OCI-LY7 (cell line): ENCODE data around the gene SMPD3. TPM values are rescaled to one million over a fixed set of nuclear protein-coding genes. Genes with fewer than 3 reads are reported as not detected.

Experiments
- BruUV-seq: library from RNA; stranded (reverse); fragments of 400-500 nt; replicated peaks from 2 replicates; lab custom pipeline; 2021; lab: Mats Ljungman, UMichigan
- CTCF ChIA-PET: fragments of 300-600 bp; sonication (Branson Sonifier 250); formaldehyde crosslinking; loops from one replicate; lab custom pipeline; 2022; ENCODE audit warnings: antibody characterized with exemption; ENCODE audit not compliant: unreplicated experiment; lab: Charles Lee
- POLR2A ChIA-PET: fragments of 300-600 bp; sonication (Branson Sonifier 250); formaldehyde crosslinking; loops from one replicate; lab custom pipeline; 2022; ENCODE audit warnings: antibody characterized with exemption; lab: Charles Lee
- DNase-seq: peaks from one replicate; pipeline ENCODE4 v3.0.0-alpha.2; 2015; ENCODE audit warnings: low spot score
- H2AFZ ChIP-seq: fragments of 200-600 bp; sonication (generic), shearing (Covaris generic); 2 replicates; pipeline ENCODE4 v1.6.1; 2014; ENCODE audit warnings: mild to moderate bottlenecking, antibody characterized with exemption, low read length, moderate library complexity
- H3K27ac ChIP-seq: fragments of 200-600 bp; sonication (generic); 2 replicates; pipeline ENCODE4 v1.5.1; 2014; ENCODE audit warnings: mixed run types, low read depth, mild to moderate bottlenecking, moderate library complexity, low read length, inconsistent platforms; ENCODE audit not compliant: poor library complexity, severe bottlenecking
- H3K36me3 ChIP-seq: fragments of 200-600 bp; sonication (generic); 2 replicates; pipeline ENCODE4 v1.6.1; 2014; ENCODE audit warnings: mild to moderate bottlenecking, antibody characterized with exemption, low read length, moderate library complexity, mixed read lengths; ENCODE audit not compliant: insufficient read depth
- H3K4me1 ChIP-seq: fragments of 200-600 bp; sonication (generic); 2 replicates; pipeline ENCODE4 v1.5.1; 2014; ENCODE audit warnings: mild to moderate bottlenecking, low read length; ENCODE audit not compliant: insufficient read depth, poor library complexity, severe bottlenecking
- H3K4me2 ChIP-seq: fragments of 200-600 bp; sonication (generic); 2 replicates; pipeline ENCODE4 v1.6.1; 2014; ENCODE audit warnings: mild to moderate bottlenecking, low read length
- H3K4me3 ChIP-seq: fragments of 200-600 bp; sonication (generic); 2 replicates; pipeline ENCODE4 v1.5.1; 2014; ENCODE audit warnings: mild to moderate bottlenecking, low read depth, low read length; ENCODE audit not compliant: poor library complexity, severe bottlenecking
- H3K79me2 ChIP-seq: fragments of 200-600 bp; sonication (generic); 2 replicates; pipeline ENCODE4 v1.6.1; 2016; ENCODE audit warnings: low read depth, mild to moderate bottlenecking, low read length, moderate library complexity, mixed read lengths; ENCODE audit not compliant: insufficient read depth
- H3K9me2 ChIP-seq: fragments of 200-600 bp; sonication (generic); 2 replicates; pipeline ENCODE4 v1.6.1; 2016; ENCODE audit warnings: mild to moderate bottlenecking, low read length, mixed read lengths; ENCODE audit not compliant: insufficient read depth
- H3K9me3 ChIP-seq: fragments of 200-600 bp; sonication (generic); 2 replicates; pipeline ENCODE4 v1.6.1; 2014; ENCODE audit warnings: mild to moderate bottlenecking, mixed run types, low read length, mixed read lengths
- H4K20me1 ChIP-seq: fragments of 200-600 bp; sonication (generic); 2 replicates; pipeline ENCODE4 v1.6.1; 2014; ENCODE audit warnings: mild to moderate bottlenecking, antibody characterized with exemption, low read length, moderate library complexity, mixed read lengths; ENCODE audit not compliant: insufficient read depth
- CTCF ChIP-seq: fragments of 200-600 bp; sonication (generic); conservative IDR thresholded peaks from 2 replicates; pipeline ENCODE4 v1.5.1; 2014; ENCODE audit warnings: mild to moderate bottlenecking, antibody characterized with exemption, low read length, moderate library complexity, mixed read lengths
- EZH2phosphoT487 ChIP-seq: fragments of 200-600 bp; sonication (generic); IDR thresholded peaks from 2 replicates; pipeline ENCODE4 v1.6.1; 2018; ENCODE audit warnings: low read depth, borderline replicate concordance, mild to moderate bottlenecking, mixed run types, antibody characterized with exemption, low read length, moderate library complexity, mixed read lengths
- intact Hi-C: fragments of 100-400 bp; cut with micrococcal nuclease; formaldehyde crosslinking; loops from one replicate; pipeline ENCODE4 v1.10.0; 2022; ENCODE audit not compliant: unreplicated experiment
- total RNA-seq, 2 experiments: library from RNA; depleted of rRNA in 1 of 2; stranded (reverse); fragments of >200 nt in 1 of 2; shearing (Covaris generic) in 1 of 2; gene quantifications; 2 replicates each; pipeline ENCODE4 v1.2.3, GENCODE V29; 2014 to 2022

Gene SMPD3
- total RNA-seq, 2 experiments from 2014 or later = 0.16 to 0.51 TPM

GRCh38 chr16:68429076-68429854 is 19.0 kb downstream of the SMPD3 start:
- H3K79me2 ChIP-seq = no peaks in the 10 kb centered on the region
- H3K4me2 ChIP-seq = no peak overlapping the region
- intact Hi-C loops = no loop called here
- no peak overlapping the region for H3K27ac ChIP-seq
- H3K9me2 ChIP-seq = no peaks in the 10 kb centered on the region
- H4K20me1 ChIP-seq = no peaks in the 10 kb centered on the region
- CTCF ChIA-PET = no interaction called here
- H2AFZ ChIP-seq = no peak overlapping the region
- H3K4me1 ChIP-seq = no peaks in the 10 kb centered on the region
- no peak for DNase-seq
- H3K36me3 ChIP-seq = no peaks in the 10 kb centered on the region
- POLR2A ChIA-PET = no interaction called here
- no peak for TF ChIP-seq EZH2phosphoT487
- TF ChIP-seq CTCF = no peak
- no TSS peak for BruUV-seq
- no peak overlapping the region for H3K4me3 ChIP-seq
- H3K9me3 ChIP-seq = no peaks in the 10 kb centered on the region

GRCh38 chr16:68427649-68428303 is 20.5 kb downstream of the SMPD3 start:
- no peaks in the 10 kb centered on the region for H3K4me1 ChIP-seq
- ChIA-PET POLR2A (no interaction called here), CTCF (interaction anchor here (0.6 kb wide), 1 partner anchor 163 kb away, joined by 3 read pairs; no protein-coding TSS in a partner anchor)
- no peak for DNase-seq
- no peaks in the 10 kb centered on the region for H3K9me2 ChIP-seq
- no peaks in the 10 kb centered on the region for H3K36me3 ChIP-seq
- no peak overlapping the region for H3K4me3 ChIP-seq
- no peak overlapping the region for H3K4me2 ChIP-seq
- intact Hi-C loops = no loop called here
- no peak overlapping the region for H3K27ac ChIP-seq
- TF ChIP-seq CTCF = no peak
- no peak overlapping the region for H2AFZ ChIP-seq
- H4K20me1 ChIP-seq = no peaks in the 10 kb centered on the region
- no peaks in the 10 kb centered on the region for H3K9me3 ChIP-seq
- no TSS peak for BruUV-seq
- H3K79me2 ChIP-seq = no peaks in the 10 kb centered on the region

- ChIA-PET POLR2A (no interaction called here), CTCF (no interaction called here)
- DNase-seq = no peak
- Histone ChIP-seq H3K79me2 (no peaks in the 10 kb centered on the region), H3K27ac (no peak overlapping the region), H4K20me1 (no peaks in the 10 kb centered on the region), H3K4me1 (no peaks in the 10 kb centered on the region), H3K36me3 (no peaks in the 10 kb centered on the region), H3K4me3 (no peak overlapping the region), H3K4me2 (no peak overlapping the region), H2AFZ (no peak overlapping the region), H3K9me3 (no peaks in the 10 kb centered on the region), H3K9me2 (no peaks in the 10 kb centered on the region)
- BruUV-seq = no TSS peak
- TF ChIP-seq CTCF (no peak), EZH2phosphoT487 (no peak)
- intact Hi-C loops = no loop called here
Observed at GRCh38 chr16:68426347-68426652, 22.0 kb downstream of the SMPD3 start.
